HG02981 (cell line): ENCODE data around the gene TAF10.

ENCODE experiments used
- ATAC-seq: cut with Tn5 transposase; IDR thresholded peaks from one replicate; pipeline ENCODE4 v1.9.1; 2021; ENCODE audit warnings: mild to moderate bottlenecking, moderate library complexity; ENCODE audit not compliant: unreplicated experiment

The TAF10 gene

GRCh38 chr11:6625832-6626420 lies 13.9 kb upstream of the TAF10 start:
- ATAC-seq, result no peak

- no peak for ATAC-seq
These were observed 13.3 kb upstream of the TAF10 start for GRCh38 chr11:6625156-6625831.

DNA sequence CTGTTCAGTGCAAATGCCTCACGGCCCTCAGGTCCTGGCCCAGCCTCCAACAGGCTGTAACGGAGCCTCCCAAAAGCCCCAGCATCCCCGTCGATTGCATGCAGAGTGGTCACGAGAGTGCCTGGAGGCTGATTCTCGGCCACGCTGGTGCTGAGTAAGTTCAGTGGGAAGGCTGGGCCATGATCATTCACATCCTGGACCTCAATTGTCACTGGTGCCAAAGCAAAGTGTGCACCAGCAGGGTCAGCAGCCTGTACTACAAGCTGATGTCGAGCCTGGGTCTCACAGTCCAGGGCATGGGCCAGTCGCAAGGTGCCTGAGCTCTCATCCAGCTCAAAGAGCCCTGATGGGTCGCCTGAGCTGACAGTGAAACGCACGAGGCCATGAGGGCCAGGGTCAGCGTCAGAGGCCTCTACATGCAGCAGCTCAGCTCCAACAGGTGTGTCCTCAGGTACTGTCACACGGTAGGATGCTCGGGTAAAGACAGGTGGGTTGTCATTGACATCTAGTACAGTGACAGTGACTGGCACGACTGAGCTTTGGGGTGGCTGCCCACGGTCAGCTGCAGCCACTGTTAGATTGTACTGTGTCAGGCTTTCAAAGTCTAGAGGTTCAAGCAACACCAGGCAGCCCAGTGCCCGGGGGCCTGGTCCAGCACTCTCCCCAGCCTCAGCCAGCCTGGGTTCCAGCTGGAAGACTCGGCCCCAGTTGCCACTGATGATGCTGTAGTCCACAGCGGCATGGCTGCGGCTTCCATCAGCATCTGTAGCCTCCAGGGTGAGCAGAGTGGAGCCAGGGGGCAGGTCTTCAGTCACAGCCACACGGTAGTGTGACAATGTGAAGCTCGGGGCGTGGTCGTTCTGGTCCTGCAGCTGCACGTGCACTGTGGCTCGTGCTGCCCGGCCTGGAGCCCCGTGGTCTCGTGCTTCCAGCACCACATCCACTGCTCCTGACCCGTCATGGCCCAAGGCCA lies 11.7 kb upstream of the TAF10 start:
- ATAC-seq, result no peak

- ATAC-seq, result no peak
These were observed 10.5 kb upstream of the TAF10 start for GRCh38 chr11:6622261-6623171.

GRCh38 chr11:6621711-6622211 lies 9.7 kb upstream of the TAF10 start:
- ATAC-seq, result no peak

DNA sequence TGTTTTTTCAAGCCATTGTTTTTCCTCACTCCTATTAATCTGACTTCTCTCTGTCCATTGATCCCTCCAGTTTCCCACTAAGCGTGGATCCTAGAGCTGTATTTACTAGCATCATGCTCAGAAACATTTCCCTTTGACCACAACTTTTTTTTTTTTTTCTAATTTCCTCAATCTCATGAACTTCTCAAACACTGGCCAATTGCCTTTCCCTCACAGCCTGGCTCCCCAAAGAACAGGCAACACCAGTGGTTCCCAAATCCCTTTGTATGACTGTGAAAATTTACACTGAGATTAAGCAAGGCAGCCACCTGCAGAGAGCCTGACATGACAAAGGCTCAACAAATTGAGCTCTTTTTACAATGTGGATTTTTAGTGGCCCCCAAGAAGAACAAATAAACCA lies 8.6 kb upstream of the TAF10 start:
- ATAC-seq, result no peak

GRCh38 chr11:6619004-6619745 lies 7.2 kb upstream of the TAF10 start, which contains the start of gene TPP1:
Gene TPP1 (minus strand): TSS chr11:6619422. CDS start chr11:6619400, 22 bp downstream.
- ATAC-seq, result peak; percentile 99

- ATAC-seq, result no peak
These were observed 6.3 kb upstream of the TAF10 start for GRCh38 chr11:6618117-6619003.

GRCh38 chr11:6617315-6617781 lies 5.3 kb upstream of the TAF10 start:
- no peak for ATAC-seq

DNA sequence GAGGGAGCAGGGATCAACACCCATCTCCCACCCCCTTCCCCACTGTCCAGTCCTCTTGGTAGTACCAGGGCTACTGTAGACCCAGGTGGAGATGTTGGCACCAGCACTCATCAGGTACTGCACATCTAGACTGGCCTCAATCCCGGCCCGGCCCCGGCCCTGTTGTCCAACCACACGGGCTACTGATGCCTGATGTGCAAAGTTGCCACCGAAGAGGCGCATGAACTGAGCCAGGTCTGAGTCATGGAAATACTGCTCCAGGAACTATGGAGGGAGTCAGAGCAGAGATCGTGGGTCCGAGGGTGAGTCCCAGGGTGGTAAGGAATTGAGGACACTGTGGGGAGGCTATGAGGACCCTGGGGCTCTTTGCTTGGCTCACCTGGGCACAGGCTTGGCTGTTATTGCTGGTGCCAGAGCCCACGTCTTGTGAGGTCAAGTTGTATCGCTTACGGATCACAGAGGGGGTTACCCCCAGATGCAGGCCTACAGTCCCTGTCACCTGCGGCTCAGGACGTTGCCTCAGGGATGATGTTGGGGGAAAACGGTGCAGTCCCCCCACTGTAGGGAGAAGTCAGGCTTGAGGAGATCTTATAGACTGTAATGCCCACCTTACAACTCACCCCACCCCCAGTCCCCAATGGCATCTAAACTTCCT lies 4.7 kb upstream of the TAF10 start:
- ATAC-seq, result no peak

DNA sequence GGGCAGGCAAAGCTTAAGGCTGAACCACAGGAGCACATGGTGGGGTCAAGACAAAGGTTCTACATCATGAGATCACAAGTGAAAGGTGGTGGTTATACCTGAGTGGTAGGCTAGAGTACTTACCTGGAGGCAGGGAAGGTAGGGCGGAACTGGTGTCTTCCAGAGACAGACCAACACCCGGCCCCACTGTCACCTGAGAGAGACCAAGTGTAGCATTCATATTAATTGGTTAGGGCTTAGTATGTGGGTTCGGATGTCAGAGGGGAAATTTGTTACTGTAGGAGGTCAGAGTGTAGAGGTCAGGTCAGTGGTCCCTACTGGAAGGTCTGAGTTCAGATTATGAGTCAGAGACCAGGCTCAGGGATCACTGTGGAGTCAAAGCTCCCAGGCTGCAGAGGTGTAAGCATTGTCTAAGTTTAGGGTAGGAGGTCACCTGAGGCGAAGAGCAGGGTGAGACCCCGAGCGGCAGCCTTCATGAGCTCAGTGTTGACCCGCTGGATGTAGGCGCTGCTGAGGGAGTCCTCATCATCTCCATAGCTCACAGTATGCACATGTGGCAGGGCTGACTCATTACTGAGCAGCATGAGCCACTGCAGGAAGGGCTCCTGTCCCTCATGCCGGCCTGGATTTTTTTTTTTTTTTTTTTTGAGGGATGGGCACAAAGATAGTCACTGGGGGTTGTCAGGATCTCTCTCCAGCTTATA lies 4.0 kb upstream of the TAF10 start:
- no peak for ATAC-seq

GRCh38 chr11:6615046-6615445 lies 3.0 kb upstream of the TAF10 start:
- ATAC-seq, result no peak

DNA sequence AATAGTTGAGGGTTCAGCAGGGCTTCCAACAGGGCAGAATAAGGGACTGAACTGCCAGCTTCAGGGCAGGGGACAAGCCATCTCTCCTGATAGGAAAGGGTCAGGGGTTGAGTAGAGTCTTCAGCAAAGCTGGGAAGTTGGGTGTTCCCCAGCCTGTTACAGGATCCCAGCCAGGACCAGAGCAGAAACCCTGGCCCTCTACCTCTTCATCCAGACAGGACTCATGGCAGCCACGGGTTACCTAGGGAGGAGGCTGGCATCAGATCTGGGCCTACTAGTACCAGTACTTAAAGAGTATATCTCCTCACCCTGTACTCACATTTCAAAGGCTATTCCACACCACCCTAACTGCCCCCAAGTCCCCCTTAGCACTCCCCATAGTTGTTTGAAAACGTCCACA lies 2.4 kb upstream of the TAF10 start:
- ATAC-seq, result no peak

DNA sequence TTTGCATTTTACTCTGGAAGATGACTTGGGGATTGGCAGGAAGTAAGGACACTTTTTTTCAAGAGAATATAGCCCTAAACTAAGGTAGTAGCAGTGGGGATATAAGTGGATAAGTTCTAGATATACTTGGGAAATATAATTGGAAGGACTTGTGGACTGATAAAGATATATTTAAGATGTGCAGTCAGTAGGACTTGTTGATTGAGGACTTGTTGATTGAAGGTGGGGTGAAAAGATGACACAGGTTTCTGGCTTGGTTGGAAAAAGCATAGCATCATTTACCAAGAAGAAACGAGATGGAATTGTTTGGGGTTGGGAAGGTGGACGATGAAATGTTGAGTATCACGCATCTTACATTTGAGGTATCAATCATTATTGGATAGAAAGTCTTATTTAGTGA lies 1.5 kb upstream of the TAF10 start:
- no peak for ATAC-seq

DNA sequence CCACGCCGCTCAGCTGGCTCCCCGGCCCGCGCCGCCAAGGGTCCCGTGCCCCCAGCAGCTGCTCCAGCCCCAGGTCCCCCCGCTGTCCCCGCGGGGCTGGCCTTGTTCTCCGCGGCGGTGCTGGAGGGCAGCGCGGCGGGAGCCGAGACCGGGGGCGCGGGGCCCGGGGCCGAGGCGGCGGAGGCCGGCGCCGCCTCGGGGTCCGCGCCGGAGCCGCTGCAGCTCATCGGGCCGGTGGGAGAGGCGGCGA lies 128 bp downstream of the TAF10 start:
- peak; percentile 21 for ATAC-seq

DNA sequence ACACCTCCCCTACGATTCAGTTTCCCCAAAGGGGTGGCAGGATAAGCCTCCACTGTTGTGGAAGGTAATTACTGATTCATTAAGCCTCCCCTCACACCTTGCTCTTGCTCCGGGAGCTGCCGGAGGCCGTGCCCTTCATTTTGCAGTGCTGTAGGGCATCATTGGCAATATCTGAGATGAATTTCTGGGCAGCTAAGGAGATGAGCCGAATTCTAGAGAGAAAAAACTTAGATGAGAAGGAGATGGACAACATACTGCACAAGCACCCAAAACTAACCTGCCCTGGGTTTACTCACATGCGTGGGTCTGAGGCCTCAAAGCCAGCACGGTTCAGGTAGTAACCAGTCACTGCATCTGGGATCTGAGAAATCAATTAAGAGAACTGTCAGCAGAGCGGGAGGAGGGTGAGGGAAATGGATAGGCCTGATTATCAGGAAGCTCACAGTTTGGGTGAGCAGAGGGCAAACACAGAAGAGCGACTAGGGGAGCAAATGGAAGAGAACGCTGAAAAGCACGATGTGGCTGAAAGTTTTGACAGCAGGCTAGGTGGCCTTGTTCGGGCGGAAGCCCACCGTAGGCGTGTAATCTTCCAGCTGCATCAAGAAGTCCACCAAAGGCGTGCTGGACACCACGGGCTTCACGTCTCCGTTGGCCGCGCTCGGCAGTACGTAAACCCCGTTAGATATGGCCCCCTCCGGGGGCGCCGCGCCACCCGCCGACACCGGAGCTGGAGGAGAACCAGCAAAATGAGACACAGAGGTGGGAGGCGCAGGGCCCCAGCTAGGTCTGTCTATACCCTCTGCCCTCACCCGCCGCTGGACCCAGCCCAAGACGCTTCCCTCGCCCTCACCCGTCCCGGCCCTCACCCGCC lies 689 bp downstream of the TAF10 start:
- ATAC-seq, result no peak

- no peak for ATAC-seq
These were observed 1.4 kb downstream of the TAF10 start for GRCh38 chr11:6610591-6610990.
